SU-DHL-6 (cell line): ENCODE results near the gene SLC4A2.
A peak's percentile ranks its signal among the peaks of the same experiment; 100 is the strongest.

Source experiments
- EZH2phosphoT487 ChIP-seq: fragments of 200-600 bp; sonication (generic), shearing (Covaris generic); conservative IDR thresholded peaks from 2 replicates; pipeline ENCODE4 v1.6.1; 2018; ENCODE audit warnings: mild to moderate bottlenecking, antibody characterized with exemption, low read length, moderate library complexity, mixed read lengths
- TF ChIP-seq, protein P1 (sequence below): fragments of 200-600 bp; sonication (generic); IDR thresholded peaks from one replicate; pipeline ENCODE4 v1.5.1; 2017; ENCODE audit warnings: antibody characterized with exemption, mild to moderate bottlenecking, low read length, moderate library complexity; ENCODE audit not compliant: insufficient read depth, poor library complexity, severe bottlenecking

GRCh38 chr7:151087245-151088018, 28.0 kb downstream of the SLC4A2 start:
- TF ChIP-seq, protein P1, sequence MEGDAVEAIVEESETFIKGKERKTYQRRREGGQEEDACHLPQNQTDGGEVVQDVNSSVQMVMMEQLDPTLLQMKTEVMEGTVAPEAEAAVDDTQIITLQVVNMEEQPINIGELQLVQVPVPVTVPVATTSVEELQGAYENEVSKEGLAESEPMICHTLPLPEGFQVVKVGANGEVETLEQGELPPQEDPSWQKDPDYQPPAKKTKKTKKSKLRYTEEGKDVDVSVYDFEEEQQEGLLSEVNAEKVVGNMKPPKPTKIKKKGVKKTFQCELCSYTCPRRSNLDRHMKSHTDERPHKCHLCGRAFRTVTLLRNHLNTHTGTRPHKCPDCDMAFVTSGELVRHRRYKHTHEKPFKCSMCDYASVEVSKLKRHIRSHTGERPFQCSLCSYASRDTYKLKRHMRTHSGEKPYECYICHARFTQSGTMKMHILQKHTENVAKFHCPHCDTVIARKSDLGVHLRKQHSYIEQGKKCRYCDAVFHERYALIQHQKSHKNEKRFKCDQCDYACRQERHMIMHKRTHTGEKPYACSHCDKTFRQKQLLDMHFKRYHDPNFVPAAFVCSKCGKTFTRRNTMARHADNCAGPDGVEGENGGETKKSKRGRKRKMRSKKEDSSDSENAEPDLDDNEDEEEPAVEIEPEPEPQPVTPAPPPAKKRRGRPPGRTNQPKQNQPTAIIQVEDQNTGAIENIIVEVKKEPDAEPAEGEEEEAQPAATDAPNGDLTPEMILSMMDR, result peak; percentile 8
- TF ChIP-seq EZH2phosphoT487, result no peak
